ENCODE measurements around the gene OR1A2.
"Not testable (repeated sequence)": the region's sequence is repeated elsewhere in the genome, so short reads cannot be mapped to it uniquely, and the experiment has no call there.

The OR1A2 gene, protein sequence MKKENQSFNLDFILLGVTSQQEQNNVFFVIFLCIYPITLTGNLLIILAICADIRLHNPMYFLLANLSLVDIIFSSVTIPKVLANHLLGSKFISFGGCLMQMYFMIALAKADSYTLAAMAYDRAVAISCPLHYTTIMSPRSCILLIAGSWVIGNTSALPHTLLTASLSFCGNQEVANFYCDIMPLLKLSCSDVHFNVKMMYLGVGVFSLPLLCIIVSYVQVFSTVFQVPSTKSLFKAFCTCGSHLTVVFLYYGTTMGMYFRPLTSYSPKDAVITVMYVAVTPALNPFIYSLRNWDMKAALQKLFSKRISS

DNA sequence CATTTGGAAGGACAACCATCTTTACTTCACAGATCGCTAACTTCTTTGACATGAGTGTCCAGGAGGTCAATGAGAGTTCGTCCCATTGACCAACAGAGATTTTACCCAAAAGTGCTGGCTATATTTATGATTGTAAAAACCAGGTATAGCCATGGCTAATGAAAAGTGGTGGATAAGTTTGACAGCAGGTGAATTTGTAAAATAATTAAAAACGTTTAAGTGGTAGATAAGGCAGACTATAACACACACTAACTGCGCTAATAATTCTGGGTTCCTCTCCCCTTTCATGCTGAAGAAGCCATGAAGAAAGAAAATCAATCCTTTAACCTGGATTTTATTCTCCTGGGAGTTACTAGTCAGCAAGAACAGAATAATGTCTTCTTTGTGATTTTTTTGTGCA is at the start of gene OR1A2:
Gene OR1A2 (plus strand): TSS at position 301 of the 400 bp plus-strand sequence. CDS start 0 bp downstream, at position 301.
- no peak for DNase-seq (ENCODE audit: low read depth)

DNA sequence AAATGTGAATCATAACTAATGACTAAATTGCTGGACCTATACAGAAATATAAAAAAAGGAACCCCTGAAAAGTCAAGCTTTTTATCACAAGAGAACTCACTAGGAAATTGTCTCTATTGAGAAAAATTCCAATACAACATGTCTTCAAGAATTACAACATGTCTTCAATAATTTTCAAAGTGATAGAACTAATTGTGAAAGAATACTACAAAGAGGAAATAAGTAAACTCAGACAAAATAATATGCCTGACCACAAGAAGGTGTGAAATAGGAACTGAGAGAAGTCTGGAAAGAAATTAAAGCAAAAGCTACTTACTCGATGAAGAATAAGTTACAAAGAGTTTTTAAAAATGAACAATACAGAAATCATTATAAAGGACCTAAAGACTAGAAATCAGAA is 40.1 kb upstream of the OR1A2 start:
- DNase-seq (ENCODE audit: low read depth): no peak

DNA sequence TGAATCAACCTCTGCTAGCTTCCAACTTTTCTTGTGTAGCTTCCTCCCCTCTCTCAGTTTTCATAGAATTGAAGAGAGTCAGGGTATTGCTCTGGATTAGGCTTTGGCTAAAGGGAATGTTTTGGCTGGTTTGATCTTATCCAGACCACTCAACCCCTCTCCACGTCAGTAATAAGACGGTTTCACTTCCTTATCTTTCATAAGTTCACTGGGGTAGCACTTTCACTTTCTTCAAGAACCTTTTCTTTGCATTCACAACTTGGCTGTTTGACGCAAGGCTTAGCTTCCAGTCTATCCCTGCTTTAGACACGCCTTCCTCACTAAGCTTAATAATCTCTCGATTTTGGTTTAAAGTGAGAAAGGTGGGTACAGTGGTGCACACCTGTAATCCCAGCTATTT is 29.7 kb upstream of the OR1A2 start:
- DNase-seq (ENCODE audit: low read depth): no peak

DNA sequence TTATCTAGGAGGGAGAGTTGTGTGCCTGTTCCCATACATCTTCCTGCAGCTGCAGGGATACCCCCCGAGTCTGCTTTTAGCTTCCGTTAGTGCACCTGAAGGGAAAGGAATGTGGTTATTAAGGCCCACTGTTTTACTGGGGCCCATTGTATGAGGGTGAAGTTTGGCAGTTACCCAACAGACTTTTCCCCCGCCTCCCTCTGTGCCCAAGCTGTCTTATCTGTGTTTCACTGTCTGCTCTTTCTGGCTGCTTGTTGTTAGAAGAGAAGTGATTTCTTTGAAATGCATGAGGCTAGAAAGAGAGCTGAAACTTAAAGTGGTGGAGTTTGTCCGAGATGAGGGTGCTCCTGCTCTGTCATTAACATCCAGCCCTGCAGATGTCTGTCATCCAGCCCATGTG is 7.4 kb upstream of the OR1A2 start:
- no peak for DNase-seq (ENCODE audit: low read depth)

DNA sequence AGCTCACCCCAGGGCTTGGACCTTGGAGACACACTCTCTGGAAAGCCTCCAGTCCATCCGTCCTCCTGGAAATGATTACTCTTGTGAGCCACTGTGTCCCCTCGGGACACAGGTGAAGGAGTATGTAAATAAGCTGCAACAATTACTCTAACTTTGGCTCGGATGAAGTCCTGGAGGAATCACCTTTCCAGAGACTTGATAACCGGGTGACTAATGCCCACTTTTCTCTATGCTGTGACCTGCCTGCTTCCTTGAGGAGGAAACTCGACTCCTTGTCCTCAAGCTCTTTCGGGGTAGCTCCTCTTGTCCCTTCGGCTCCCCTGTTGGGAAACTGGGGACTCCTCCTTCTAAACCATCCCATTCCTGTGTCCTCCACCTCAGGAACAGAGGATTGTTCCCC is 10.0 kb downstream of the OR1A2 start, which contains the start of gene OR1A1:
Gene OR1A1 (plus strand): TSS at position 301 of the 400 bp plus-strand sequence. CDS start 7,954 bp downstream, outside the sequence.
- no peak for DNase-seq (ENCODE audit: low read depth)

DNA sequence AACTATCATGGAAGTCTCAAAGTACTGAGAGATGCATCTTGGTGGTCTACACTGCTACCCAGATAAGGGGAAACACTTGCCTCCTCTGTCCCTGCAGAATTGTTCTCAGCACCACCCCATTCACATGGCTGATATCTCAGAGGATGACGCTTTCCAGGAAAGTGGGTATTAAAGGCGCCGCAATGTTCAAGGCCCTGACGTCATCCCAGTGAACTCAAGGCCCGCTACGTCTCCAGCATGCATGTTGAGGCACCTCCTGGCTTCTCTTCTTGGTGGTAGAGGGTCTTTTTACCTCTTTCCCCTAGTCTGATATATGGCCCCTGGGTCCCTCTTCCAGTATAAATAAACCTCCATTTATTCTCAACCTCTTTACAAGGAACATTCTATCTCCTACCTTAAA is 11.2 kb downstream of the OR1A2 start:
- no peak for DNase-seq (ENCODE audit: low read depth)

DNA sequence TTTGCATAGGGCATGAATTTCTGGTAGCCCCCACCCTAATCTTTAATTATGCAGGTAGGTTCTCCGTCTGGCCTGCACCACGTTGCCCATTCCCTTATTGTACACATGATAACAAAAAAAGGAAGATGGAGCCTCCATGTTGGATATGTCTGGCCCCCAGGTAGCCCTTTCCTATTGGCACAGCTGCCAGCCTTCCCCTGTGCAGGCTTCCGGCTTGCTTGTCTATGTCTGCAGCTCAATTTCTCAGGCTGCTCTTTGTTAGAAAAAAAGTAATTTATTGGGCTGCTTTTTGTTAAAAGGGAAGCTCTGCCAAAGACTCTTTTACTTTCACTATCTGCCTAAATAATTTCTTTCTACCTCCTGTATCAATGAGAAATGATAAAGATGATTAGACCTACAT is 15.7 kb downstream of the OR1A2 start:
- no peak for DNase-seq (ENCODE audit: low read depth)

DNA sequence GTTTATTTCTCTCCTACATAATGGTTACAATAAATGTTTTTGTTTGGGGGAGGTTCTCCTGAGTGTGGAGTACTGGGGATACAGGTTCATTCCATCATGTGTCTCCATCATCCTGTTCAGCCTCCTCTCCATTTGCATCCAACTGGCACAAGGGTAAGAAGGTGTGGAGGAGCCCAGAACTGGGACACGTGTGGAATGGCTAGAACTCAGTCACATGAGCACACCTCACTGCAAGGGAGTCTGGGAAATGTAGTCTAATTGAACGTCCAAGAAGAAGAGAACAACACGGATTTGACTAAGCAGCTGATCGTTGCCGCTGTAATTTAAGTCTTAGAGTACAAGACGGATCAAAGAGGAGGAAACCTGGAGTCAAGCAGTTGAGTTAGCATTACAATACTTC is 16.3 kb downstream of the OR1A2 start:
- no peak for DNase-seq (ENCODE audit: low read depth)

DNA sequence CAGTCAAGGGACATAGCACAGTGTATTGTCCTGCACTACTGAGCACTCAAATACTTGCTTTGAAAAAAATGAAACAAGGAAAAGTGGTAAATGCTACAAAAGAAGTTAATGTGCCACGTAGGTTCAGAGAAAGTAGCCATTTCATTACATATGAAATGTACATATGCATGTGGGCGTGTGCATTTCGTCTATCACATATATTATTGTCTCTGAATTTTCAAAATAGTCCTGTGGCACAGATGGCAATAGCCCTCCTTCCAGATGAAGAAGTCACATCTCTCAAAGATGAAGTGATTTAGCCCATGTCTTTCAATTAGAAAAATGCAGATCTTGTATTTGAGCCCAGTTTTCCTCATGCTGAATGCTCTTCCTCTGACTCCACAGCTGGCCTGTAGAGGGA is 22.7 kb downstream of the OR1A2 start:
- not testable (repeated sequence) for DNase-seq (ENCODE audit: low read depth)

DNA sequence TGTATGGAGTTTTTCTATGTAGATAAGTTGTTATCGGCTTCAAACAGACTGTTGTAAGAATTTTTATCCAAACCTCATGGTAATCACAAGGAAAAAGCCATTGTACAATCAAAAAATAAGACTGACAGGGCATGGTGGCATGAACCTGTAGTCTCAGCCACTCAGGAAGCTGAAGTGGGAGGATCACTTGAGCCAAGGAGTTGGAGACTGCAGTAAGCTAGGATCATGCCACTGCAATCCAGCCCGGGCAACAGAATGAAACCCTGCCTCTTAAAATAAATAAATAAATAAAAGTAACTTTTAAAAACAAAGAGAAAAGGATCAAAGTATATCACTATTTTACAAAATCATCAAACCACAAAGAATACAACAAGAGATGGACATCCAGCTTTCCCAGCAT is 24.5 kb downstream of the OR1A2 start:
- no peak for DNase-seq (ENCODE audit: low read depth)

DNA sequence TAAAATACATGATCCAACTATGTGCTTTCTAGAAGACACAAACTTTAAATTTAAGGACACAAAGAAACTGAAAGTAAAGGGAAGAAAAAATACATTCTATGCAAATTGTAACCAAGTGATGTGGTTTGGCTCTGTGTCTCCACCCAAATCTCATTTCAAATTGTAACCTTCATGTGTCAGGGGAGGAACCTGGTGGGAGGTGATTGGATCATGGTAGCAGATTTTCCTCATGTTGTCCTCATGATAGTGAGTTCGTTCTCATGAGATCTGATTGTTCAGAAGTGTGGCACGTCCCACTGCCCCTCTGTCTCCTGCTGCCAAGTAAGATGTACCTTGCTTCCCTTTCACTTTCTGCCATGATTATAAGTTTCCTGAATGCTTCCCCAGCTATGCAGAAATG is 25.2 kb downstream of the OR1A2 start:
- DNase-seq (ENCODE audit: low read depth): no peak

DNA sequence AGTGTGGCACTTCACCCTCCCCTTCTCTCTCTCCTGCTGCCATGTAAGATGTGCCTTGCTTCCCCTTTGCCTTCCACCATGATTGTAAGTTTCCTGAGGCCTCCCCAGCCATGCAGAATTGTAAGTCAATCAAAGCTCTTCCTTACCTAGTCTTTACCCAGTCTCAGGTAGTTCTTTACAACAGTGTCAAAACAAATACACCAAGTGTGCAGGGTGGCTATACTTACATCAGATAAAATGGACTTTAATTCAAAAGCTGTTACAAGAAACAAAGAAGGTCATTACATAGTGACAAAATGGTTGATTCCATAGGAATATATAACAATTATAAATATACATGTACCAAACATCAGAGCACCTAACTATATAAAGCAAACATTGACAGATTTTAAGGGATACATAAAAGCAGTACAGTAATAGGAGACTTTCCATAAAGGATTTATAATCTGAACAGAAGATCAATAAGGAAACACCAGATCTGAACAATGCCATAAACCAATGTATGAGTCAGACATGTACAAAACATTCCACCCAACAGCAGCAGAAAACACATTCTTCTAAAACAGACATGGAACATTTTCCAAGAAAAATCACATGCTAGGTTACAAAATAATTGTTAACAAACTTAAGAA is 27.5 kb downstream of the OR1A2 start:
- not testable (repeated sequence) for DNase-seq (ENCODE audit: low read depth)

DNA sequence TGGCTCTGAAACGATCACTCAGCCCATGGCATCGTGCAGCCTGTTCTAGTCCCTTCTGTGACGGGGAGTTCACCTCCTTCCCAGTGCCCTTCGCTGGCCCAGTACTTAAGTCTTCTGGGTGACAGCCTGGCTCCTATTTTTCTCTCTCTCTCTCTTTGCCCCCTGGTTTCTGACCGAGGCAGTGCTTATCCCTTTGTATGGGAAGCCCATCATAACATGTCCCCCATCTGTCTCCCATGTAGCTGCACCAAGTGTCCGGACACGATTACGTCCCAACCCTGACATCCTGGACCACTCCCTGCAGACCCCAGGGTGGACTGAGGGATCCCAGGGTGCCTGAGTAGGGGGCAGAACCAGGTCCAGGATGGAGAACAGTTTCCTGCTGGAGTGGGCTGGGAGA is 35.0 kb downstream of the OR1A2 start:
- not testable (repeated sequence) for DNase-seq (ENCODE audit: low read depth)

DNA sequence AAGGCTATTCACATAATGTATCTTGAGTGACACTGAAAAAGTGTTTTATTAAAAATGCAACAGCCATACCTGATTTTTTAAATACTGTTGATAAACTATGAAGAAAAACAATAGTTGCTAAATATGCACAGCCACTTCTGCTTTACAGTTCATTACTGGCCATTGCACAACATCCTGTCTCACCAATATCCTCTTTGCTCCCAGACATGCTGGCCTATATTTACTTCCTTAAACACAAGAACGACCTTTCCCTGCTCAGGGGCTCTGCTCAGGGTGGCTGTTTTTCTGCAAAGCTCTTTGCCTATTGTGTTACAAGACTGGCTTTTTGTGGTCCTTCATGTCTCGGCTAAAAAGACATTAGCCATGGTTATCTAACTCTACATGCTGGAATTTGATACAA is 41.4 kb downstream of the OR1A2 start:
- DNase-seq (ENCODE audit: low read depth): not testable (repeated sequence)

DNA sequence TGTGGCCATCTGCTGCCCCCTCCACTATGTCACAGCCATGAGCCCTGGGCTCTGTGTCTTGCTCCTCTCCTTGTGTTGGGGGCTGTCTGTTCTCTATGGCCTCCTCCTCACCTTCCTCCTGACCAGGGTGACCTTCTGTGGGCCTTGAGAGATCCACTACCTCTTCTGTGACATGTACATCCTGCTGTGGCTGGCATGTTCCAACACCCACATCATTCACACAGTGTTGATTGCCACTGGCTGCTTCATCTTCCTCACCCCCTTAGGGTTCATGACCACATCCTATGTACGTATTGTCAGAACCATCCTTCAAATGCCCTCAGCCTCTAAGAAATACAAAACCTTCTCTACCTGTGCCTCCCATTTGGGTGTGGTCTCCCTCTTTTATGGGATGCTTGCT is 43.7 kb downstream of the OR1A2 start:
- not testable (repeated sequence) for DNase-seq (ENCODE audit: low read depth)

DNA sequence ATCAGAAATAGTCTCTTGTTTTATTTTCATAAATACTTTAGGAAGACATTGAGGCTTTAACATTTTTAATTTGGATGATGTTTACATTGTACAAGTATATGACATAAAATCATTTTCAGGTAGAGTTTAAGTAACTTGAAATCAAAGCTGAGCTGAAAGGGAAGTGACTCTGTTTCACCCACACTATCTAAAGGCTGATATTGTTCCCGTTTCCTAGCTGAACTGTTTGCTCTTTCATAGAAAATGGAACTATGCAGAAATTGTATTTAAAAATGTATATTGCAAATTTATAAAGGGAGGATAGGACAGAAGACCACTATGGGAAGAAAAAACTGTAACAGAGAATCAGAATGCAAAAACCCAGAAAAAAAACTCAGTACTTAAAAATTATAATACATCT is 47.5 kb downstream of the OR1A2 start:
- DNase-seq (ENCODE audit: low read depth): not testable (repeated sequence)
